Measurements from ENCODE around the gene TAAR6. TPM values are rescaled to one million over a fixed set of nuclear protein-coding genes. Genes with fewer than 3 reads are reported as not detected.
"Not testable (repeated sequence)": the region's sequence is repeated elsewhere in the genome, so short reads cannot be mapped to it uniquely, and the experiment has no call there.

TAAR6 gene
- polyA plus RNA-seq, 3 donors: not detected

- H3K27ac ChIP-seq (ENCODE audit: low read depth, low read length): no peak overlapping the region
Observed at GRCh38 chr6:132571774-132572173, 1.7 kb downstream of the TAAR6 start.

- WGBS, 3 donors: 83 to 88% (median 86%) methylated on average over 1 of the region's 1 CpG
- no peak overlapping the region for H3K27ac ChIP-seq (ENCODE audit: low read depth, low read length)
Observed at GRCh38 chr6:132584698-132585097, 14.6 kb downstream of the TAAR6 start.

GRCh38 chr6:132587424-132587823, 17.3 kb downstream of the TAAR6 start:
- 37 to 71% (median 49%) methylated on average over 2 of the region's 2 CpGs for WGBS, 3 donors
- no peak overlapping the region for H3K27ac ChIP-seq (ENCODE audit: low read depth, low read length)

GRCh38 chr6:132589454-132589853, 19.3 kb downstream of the TAAR6 start, which contains the start of gene TAAR5:
TSS of gene TAAR5 (minus strand) at chr6:132589741. CDS start at chr6:132589686, 55 bp downstream.
- 73 to 81% (median 79%) methylated on average over 5 of the region's 5 CpGs for WGBS, 3 donors
- no peak within 1 kb of the TSS for H3K27ac ChIP-seq (ENCODE audit: low read depth, low read length)

- no peak overlapping the region for H3K27ac ChIP-seq (ENCODE audit: low read depth, low read length)
- 26 to 85% (median 76%) methylated on average over 1 of the region's 1 CpG for WGBS, 3 donors
Observed at GRCh38 chr6:132590362-132590761, 20.2 kb downstream of the TAAR6 start.

- 43 to 85% (median 50%) methylated on average over 2 of the region's 2 CpGs for WGBS, 3 donors
Observed at GRCh38 chr6:132592855-132593254, 22.7 kb downstream of the TAAR6 start.

GRCh38 chr6:132596201-132596600, 26.1 kb downstream of the TAAR6 start:
- no peak overlapping the region for H3K27ac ChIP-seq (ENCODE audit: low read depth, low read length)
- WGBS, 3 donors: 54 to 83% (median 68%) methylated on average over 6 of the region's 6 CpGs

More at GRCh38 chr6:132592855-132593254, 22.7 kb downstream of the TAAR6 start:
- H3K27ac ChIP-seq (ENCODE audit: low read depth, low read length): no peak overlapping the region

- WGBS, 3 donors: 34 to 57% (median 47%) methylated on average over 3 of the region's 3 CpGs
- H3K27ac ChIP-seq (ENCODE audit: low read depth, low read length): no peak overlapping the region
Observed at GRCh38 chr6:132598473-132598872, 28.4 kb downstream of the TAAR6 start.

- H3K27ac ChIP-seq (ENCODE audit: low read depth, low read length): not testable (repeated sequence)
Observed at GRCh38 chr6:132600900-132601299, 30.8 kb downstream of the TAAR6 start.

- no peak overlapping the region for H3K27ac ChIP-seq (ENCODE audit: low read depth, low read length)
- 77 to 85% (median 80%) methylated on average over 8 of the region's 8 CpGs for WGBS, 3 donors
Observed at GRCh38 chr6:132604635-132605152, 34.6 kb downstream of the TAAR6 start.

- WGBS, 3 donors: 43 to 89% (median 88%) methylated on average over 5 of the region's 5 CpGs
- H3K27ac ChIP-seq (ENCODE audit: low read depth, low read length): no peak overlapping the region
Observed at GRCh38 chr6:132607544-132608233, 37.6 kb downstream of the TAAR6 start.

GRCh38 chr6:132611616-132612015, 41.5 kb downstream of the TAAR6 start:
- no peak overlapping the region for H3K27ac ChIP-seq (ENCODE audit: low read depth, low read length)
- WGBS, 3 donors: 89 to 95% (median 90%) methylated on average over 2 of the region's 2 CpGs

- WGBS, 3 donors: 42 to 62% (median 60%) methylated on average over 4 of the region's 4 CpGs
- no peak overlapping the region for H3K27ac ChIP-seq (ENCODE audit: low read depth, low read length)
Observed at GRCh38 chr6:132612449-132613108, 42.5 kb downstream of the TAAR6 start.

- WGBS, 3 donors: 80 to 85% (median 80%) methylated on average over 6 to 7 of the region's 7 CpGs
- no peak overlapping the region for H3K27ac ChIP-seq (ENCODE audit: low read depth, low read length)
Observed at GRCh38 chr6:132614554-132614953, 44.4 kb downstream of the TAAR6 start.

GRCh38 chr6:132616677-132617076, 46.6 kb downstream of the TAAR6 start:
- WGBS, 3 donors: 16 to 71% (median 19%) methylated on average over 1 of the region's 1 CpG

More at GRCh38 chr6:132616677-132617076, 46.6 kb downstream of the TAAR6 start:
- H3K27ac ChIP-seq (ENCODE audit: low read depth, low read length): no peak overlapping the region

Other genes starting within 250 kb of the TAAR6 start
- 1 to 10 TPM in 1 of 3 donors, under 1 TPM in 2; 0.16 to 1.3 (median 0.33) TPM for gene MOXD1, start 168.8 kb upstream of the TAAR6 start, polyA plus RNA-seq
- 10 to 100 TPM; 11.4 to 30.7 (median 23.3) TPM for gene STX7, start 57.2 kb upstream of the TAAR6 start, polyA plus RNA-seq
- not detected for gene TAAR9, start 32.0 kb upstream of the TAAR6 start, polyA plus RNA-seq
- not detected for gene TAAR8, start 17.6 kb upstream of the TAAR6 start, polyA plus RNA-seq
- gene TAAR5, start 19.4 kb downstream of the TAAR6 start, polyA plus RNA-seq: not detected
- gene TAAR2, start 54.0 kb downstream of the TAAR6 start, polyA plus RNA-seq: not detected
- not detected for gene TAAR1, start 88.9 kb downstream of the TAAR6 start, polyA plus RNA-seq
- 1 to 10 TPM in 2 of 3 donors, under 1 TPM in 1; 0.28 to 7.1 (median 2.8) TPM for gene VNN1, start 143.7 kb downstream of the TAAR6 start, polyA plus RNA-seq
- 10 to 100 TPM in 2 of 3 donors, under 1 TPM in 1; 0.46 to 26.3 (median 24.0) TPM for gene VNN2, start 187.6 kb downstream of the TAAR6 start, polyA plus RNA-seq
- gene SLC18B1, start 228.3 kb downstream of the TAAR6 start, polyA plus RNA-seq: 1 to 10 TPM; 3.4 to 6.3 (median 5.5) TPM
- gene RPS12, start 244.2 kb downstream of the TAAR6 start, polyA plus RNA-seq: 1,000 to 10,000 TPM; 2,454 to 4,576 (median 3,816) TPM